Fibroblast of skin of left quadriceps (primary cell): ENCODE results near the gene RPUSD2.

ENCODE experiments used
- DNase-seq, 2 experiments: peaks; one replicate each; pipeline ENCODE4 v3.0.0-alpha.2; 2013; ENCODE audit warnings: low read depth in 2 of 2

Gene RPUSD2, protein sequence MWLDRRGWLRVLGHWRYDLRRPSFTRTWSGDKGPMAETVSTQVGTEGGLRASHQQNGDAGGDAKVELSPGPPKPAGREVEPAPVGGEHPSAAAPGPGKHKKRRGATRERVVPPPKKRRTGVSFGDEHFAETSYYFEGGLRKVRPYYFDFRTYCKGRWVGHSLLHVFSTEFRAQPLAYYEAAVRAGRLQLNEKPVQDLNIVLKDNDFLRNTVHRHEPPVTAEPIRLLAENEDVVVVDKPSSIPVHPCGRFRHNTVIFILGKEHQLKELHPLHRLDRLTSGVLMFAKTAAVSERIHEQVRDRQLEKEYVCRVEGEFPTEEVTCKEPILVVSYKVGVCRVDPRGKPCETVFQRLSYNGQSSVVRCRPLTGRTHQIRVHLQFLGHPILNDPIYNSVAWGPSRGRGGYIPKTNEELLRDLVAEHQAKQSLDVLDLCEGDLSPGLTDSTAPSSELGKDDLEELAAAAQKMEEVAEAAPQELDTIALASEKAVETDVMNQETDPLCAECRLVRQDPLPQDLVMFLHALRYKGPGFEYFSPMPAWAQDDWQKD

GRCh38 chr15:40569129-40569953, at the start of gene RPUSD2:
Gene RPUSD2 (plus strand): TSS chr15:40569299. CDS start chr15:40569338, 39 bp downstream.
- peak; percentile 77 to 78 for DNase-seq

- no peak for DNase-seq
Observed at GRCh38 chr15:40523611-40524010, 45.5 kb upstream of the RPUSD2 start.

GRCh38 chr15:40525855-40526254, 43.2 kb upstream of the RPUSD2 start:
- DNase-seq, result no peak

GRCh38 chr15:40528801-40529200, 40.3 kb upstream of the RPUSD2 start:
- DNase-seq, result no peak

DNA sequence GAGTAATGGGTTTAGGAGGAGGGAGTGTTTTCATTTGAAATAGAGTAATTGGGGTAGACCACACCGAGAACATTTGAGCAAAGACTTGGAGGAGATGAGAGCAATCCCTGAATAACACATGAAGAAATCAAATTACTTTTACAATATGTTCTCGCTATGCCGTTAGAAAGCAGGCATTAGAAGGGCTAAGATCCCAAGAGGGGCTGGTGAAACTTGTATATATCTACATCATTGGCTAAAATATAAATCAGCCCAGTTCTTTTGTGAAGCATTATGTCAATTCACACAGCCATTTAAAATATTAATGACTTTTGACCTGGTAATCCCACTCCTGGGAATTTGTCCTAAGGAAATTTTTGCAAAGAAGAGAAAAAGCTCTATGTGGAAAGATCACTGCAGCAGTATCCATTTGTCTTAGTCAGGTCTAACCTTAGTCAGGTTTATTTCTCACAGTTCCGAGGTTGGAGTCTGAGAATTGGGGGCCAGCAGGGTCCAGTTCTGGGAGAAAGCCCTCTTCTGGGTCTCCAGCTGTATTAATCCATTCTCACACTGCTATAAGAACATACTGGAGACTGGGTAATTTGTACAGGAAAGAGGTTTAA, 35.2 kb upstream of the RPUSD2 start:
- DNase-seq, result no peak

DNA sequence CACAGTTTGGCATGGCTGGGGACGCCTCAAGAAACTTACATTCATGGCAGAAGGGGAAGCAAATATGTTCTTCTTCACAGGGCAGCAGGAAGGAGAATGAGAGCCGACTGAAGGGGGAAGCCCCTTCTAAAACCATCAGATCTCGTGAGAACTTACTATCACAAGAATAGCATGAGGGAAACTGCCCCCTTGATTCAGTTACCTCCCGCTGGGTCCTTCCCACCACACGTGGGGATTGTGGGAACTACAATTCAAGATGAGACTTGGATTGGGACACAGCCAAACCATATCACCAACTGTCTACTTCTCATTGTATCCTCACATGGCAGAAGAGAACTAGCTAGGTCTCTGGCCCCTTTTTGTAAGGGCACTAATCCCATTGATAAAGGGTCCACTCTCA, 34.7 kb upstream of the RPUSD2 start:
- no peak for DNase-seq

GRCh38 chr15:40536501-40536900, 32.6 kb upstream of the RPUSD2 start:
- peak; percentile 2 to 10 for DNase-seq

GRCh38 chr15:40538976-40539375, 30.1 kb upstream of the RPUSD2 start:
- no peak for DNase-seq

- no peak for DNase-seq
Observed at GRCh38 chr15:40543082-40543481, 26.0 kb upstream of the RPUSD2 start.

GRCh38 chr15:40543631-40544294, 25.3 kb upstream of the RPUSD2 start:
- no peak for DNase-seq

- DNase-seq, result no peak
Observed at GRCh38 chr15:40545457-40545856, 23.6 kb upstream of the RPUSD2 start.

- DNase-seq, result no peak
Observed at GRCh38 chr15:40548610-40549009, 20.5 kb upstream of the RPUSD2 start.

- no peak for DNase-seq
Observed at GRCh38 chr15:40549894-40550293, 19.2 kb upstream of the RPUSD2 start.

DNA sequence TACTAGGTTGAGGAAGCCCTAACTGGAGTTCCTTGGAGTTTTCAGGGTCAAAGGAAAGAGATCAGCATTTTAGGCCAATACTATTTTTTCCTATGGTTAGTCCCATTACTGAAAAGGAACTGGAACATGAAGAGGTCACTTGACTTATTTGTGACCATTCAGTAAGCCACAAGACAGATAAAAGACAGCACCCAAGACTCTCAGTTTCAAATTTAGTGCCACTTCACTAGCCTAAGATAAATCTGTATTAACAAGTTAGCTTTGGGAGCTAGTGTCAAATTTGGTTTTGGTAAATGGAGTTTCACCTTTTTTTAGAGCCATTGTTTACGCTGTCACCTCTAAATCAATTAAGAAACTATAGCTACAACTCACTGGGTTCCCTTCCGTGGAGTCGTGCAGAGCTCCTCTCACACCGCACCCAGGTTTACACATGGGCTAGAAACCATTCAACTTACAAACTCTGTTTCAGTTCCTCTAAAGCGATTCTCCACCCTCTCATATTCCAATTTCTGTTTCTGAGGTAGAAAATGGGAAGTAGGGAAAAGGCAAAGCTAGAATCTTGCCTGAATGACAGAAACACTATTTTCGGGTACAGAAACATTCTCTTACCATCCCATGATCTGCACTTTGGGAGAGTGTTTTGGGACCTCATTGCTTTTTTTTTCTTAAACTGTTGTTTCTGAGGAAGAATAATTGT, 18.6 kb upstream of the RPUSD2 start:
- DNase-seq, result no peak

DNA sequence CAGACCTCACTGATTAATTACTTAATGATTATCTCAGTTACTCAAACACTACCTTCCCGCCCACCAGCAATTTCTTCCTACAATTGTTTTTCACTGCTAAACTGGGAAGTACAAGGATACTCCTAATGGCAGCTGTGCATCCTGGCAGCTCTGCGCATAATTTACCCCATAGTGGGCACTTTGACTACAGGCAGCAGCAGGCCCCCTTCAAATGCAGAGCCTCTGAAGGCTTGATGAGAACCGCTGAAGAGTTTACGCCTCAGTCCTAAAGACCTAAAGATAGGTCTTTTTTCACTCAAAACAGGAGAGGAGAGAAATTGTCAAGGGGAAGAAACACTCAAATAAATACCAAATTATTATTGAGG, 15.0 kb upstream of the RPUSD2 start:
- DNase-seq, result no peak

DNA sequence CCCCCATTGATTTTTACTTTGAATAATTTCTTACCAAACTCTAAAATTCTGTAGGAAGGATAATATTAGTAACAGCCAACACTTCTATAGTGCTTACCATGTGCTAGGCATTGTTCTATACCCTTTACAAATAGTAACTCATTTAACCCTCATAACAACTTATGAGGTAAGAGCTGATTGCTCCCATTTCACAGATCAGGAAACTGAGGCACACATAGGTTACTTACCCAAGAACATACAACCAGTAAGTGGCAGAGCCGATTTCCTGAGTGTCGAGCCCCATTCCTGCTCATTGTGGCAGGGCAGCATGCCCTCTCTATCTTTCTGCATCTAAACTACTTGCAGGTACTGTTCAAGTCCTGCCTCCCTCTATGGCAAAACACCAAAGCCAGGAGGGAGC, 13.2 kb upstream of the RPUSD2 start:
- DNase-seq, result no peak

- DNase-seq, result no peak
Observed at GRCh38 chr15:40558952-40559742, 10.0 kb upstream of the RPUSD2 start.

DNA sequence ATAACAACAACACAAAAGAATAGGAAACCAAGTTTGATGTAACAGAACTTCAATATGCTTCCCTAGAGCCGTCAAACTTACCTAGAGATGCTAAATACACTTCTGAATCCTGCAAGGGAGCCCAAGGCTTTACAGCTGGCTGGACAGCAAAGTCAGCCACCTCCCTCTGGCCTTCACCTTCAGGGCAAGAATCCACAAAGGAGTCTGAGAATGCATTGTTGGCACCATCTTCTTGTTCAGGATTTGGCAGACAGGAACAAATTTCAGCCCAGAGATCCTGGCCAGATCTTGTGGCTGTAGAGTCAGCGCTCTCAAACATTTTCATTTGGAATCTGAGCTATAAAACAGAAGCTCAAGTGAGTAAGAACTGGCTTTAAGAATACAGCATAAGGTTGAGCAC, 6.4 kb upstream of the RPUSD2 start:
- no peak for DNase-seq

DNA sequence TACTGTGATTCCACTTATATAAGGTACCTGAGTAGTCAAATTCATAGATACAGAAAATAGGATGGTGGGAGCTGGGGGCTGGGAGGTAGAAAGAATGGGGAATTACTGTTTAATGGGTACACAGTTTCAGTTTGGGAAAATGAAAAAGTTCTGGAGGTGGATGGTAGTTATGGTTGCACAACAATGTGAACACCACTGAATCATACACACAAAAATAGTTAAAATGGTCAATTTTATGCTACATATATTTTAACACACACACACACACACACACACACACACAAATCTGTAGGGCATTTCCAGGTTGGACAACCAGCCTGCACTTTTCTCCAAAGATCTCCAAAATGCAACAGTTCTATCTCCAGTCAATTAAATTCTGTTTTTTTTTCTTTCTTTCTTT, 5.7 kb upstream of the RPUSD2 start:
- no peak for DNase-seq

GRCh38 chr15:40564591-40565332, 4.3 kb upstream of the RPUSD2 start, which contains the start of gene CCDC32:
Gene CCDC32 (minus strand): TSS chr15:40565042. CDS start chr15:40563015, 2,027 bp downstream.
- peak; percentile 95 to 96 for DNase-seq
